ENCODE measurements around the gene AMH. TPM values are rescaled to one million over a fixed set of nuclear protein-coding genes. Genes with fewer than 3 reads are reported as not detected.

AMH gene
- total and polyA plus RNA-seq, 2 donors (not counting 1 experiment from before 2014, with no cell fraction given), result 0.03 to 0.33 TPM

- TF ChIP-seq CTCF (conservative IDR thresholded peaks at IDR 0.05 in 1 of 2, IDR thresholded peaks at IDR 0.05 in 1 of 2; ENCODE audit: low read depth in 1 of 2, low read length in 2 of 2) (no peak), EZH2 (IDR thresholded peaks at IDR 0.05; ENCODE audit: low read length, missing control alignments) (no peak)
- H3K36me3 ChIP-seq (ENCODE audit: control insufficient read depth, insufficient read depth, low read length), result peaks cover 48% of the 10 kb centered on the region
These were observed 38.9 kb upstream of the AMH start for GRCh38 chr19:2210206-2210605.

GRCh38 chr19:2210987-2211740, 38.0 kb upstream of the AMH start:
- H3K9ac ChIP-seq (ENCODE audit: insufficient read depth, low read length), result no peak overlapping the region

More at GRCh38 chr19:2210206-2210605, 38.9 kb upstream of the AMH start:
- H3K9ac ChIP-seq (ENCODE audit: insufficient read depth, low read length), result no peak overlapping the region
- no peak overlapping the region for H3K4me3 ChIP-seq (replicated peaks in 1 of 4; ENCODE audit: control extremely low read depth in 1 of 4, insufficient read depth in 1 of 4, low read depth in 3 of 4, low read length in 4 of 4)
- peaks cover 9% of the 10 kb centered on the region for H3K79me2 ChIP-seq (ENCODE audit: control insufficient read depth, insufficient read depth, low read length)
- H3K27ac ChIP-seq (ENCODE audit: insufficient read depth, low read length), result no peak overlapping the region
- no peak overlapping the region for H3K4me2 ChIP-seq (ENCODE audit: extremely low read depth, insufficient read depth, low read length)
- no peaks in the 10 kb centered on the region for H3K27me3 ChIP-seq (ENCODE audit: control insufficient read depth, insufficient read depth, low read length)
- no peak overlapping the region for H2AFZ ChIP-seq (ENCODE audit: low read length)
- no peaks in the 10 kb centered on the region for H3K9me3 ChIP-seq (ENCODE audit: control insufficient read depth, insufficient read depth, low read depth, low read length)
- no peak for DNase-seq (ENCODE audit: low read depth in 2 of 2)
- peaks cover 16% of the 10 kb centered on the region for H3K4me1 ChIP-seq (ENCODE audit: control insufficient read depth, extremely low read depth, insufficient read depth, low read length)
- no peaks in the 10 kb centered on the region for H4K20me1 ChIP-seq (ENCODE audit: control insufficient read depth, extremely low read depth, insufficient read depth, low read length)

More at GRCh38 chr19:2210987-2211740, 38.0 kb upstream of the AMH start:
- Histone ChIP-seq H3K79me2 (ENCODE audit: control insufficient read depth, insufficient read depth, low read length) (peaks cover 9% of the 10 kb centered on the region), H3K4me1 (ENCODE audit: control insufficient read depth, extremely low read depth, insufficient read depth, low read length) (peaks cover 16% of the 10 kb centered on the region), H4K20me1 (ENCODE audit: control insufficient read depth, extremely low read depth, insufficient read depth, low read length) (no peaks in the 10 kb centered on the region), H3K4me2 (ENCODE audit: extremely low read depth, insufficient read depth, low read length) (no peak overlapping the region), H2AFZ (ENCODE audit: low read length) (no peak overlapping the region), H3K36me3 (ENCODE audit: control insufficient read depth, insufficient read depth, low read length) (peaks cover 54% of the 10 kb centered on the region), H3K4me3 (replicated peaks in 1 of 4; ENCODE audit: control extremely low read depth in 1 of 4, insufficient read depth in 1 of 4, low read depth in 3 of 4, low read length in 4 of 4) (no peak overlapping the region), H3K27me3 (ENCODE audit: control insufficient read depth, insufficient read depth, low read length) (no peaks in the 10 kb centered on the region), H3K27ac (ENCODE audit: insufficient read depth, low read length) (no peak overlapping the region), H3K9me3 (ENCODE audit: control insufficient read depth, insufficient read depth, low read depth, low read length) (no peaks in the 10 kb centered on the region)
- DNase-seq (ENCODE audit: low read depth in 2 of 2), result no peak
- TF ChIP-seq EZH2 (IDR thresholded peaks at IDR 0.05; ENCODE audit: low read length, missing control alignments), result no peak
- TF ChIP-seq CTCF (conservative IDR thresholded peaks at IDR 0.05 in 1 of 2, IDR thresholded peaks at IDR 0.05 in 1 of 2; ENCODE audit: low read depth in 1 of 2, low read length in 2 of 2), result no peak

Data from fibroblast of lung (primary cell).